Spleen (tissue), 11 donors: Measurements from ENCODE around the gene MROH7. TPM values are rescaled to one million over a fixed set of nuclear protein-coding genes. Genes with fewer than 3 reads are reported as not detected.

Source experiments
- DNase-seq: peaks from one replicate; pipeline ENCODE4 v3.0.0-alpha.2; 2020
- H3K27ac ChIP-seq, 8 donors: fragments of 200-600 bp; sonication (generic) in 7 of 8; 1 replicate in 4 of 8; 2 replicates in 4 of 8; pipeline versions ENCODE4 v1.5.0 to v1.8.0; 2016 to 2021; ENCODE audit warnings: inconsistent platforms in 4 of 8, mild to moderate bottlenecking in 4 of 8, moderate library complexity in 1 of 8
- H3K27me3 ChIP-seq, 7 donors: fragments of 200-600 bp; sonication (generic) in 6 of 7; replicated peaks in 1 of 7; 1 replicate in 4 of 7; 2 replicates in 3 of 7; pipeline versions ENCODE4 v1.5.0 to v1.8.0; 2016 to 2021; ENCODE audit warnings: inconsistent platforms in 3 of 7, mild to moderate bottlenecking in 1 of 7
- H3K36me3 ChIP-seq, 6 donors: fragments of 200-600 bp; sonication (generic) in 5 of 6; 1 replicate in 4 of 6; 2 replicates in 2 of 6; pipeline versions ENCODE4 v1.5.0 to v1.8.0; 2016 to 2021; ENCODE audit warnings: inconsistent platforms in 2 of 6
- H3K4me1 ChIP-seq, 6 donors: fragments of 200-600 bp; sonication (generic) in 5 of 6; 1 replicate in 3 of 6; 2 replicates in 3 of 6; pipeline versions ENCODE4 v1.5.0 to v1.8.0; 2016 to 2021; ENCODE audit warnings: inconsistent platforms in 3 of 6
- H3K4me3 ChIP-seq, 8 donors: fragments of 200-600 bp; sonication (generic) in 7 of 8; 1 replicate in 4 of 8; 2 replicates in 4 of 8; pipeline versions ENCODE4 v1.5.0 to v1.8.0; 2016 to 2021; ENCODE audit warnings: inconsistent platforms in 4 of 8, mild to moderate bottlenecking in 4 of 8, moderate library complexity in 2 of 8
- H3K9me3 ChIP-seq, 8 donors: fragments of 200-600 bp; sonication (generic) in 7 of 8; 1 replicate in 4 of 8; 2 replicates in 4 of 8; pipeline versions ENCODE4 v1.5.0 to v1.8.0; 2016 to 2021; ENCODE audit warnings: inconsistent platforms in 4 of 8
- CTCF ChIP-seq, 11 experiments: fragments of 200-600 bp in 7 of 11; fragments of 450-650 bp in 4 of 11; sonication (generic) in 4 of 11; IDR thresholded peaks in 8 of 11; conservative IDR thresholded peaks in 3 of 11; 1 replicate in 7 of 11; 2 replicates in 4 of 11; pipeline versions ENCODE4 v1.4.0 to v1.8.0; 2016 to 2021; ENCODE audit warnings: antibody characterized with exemption in 11 of 11, inconsistent platforms in 4 of 11, mild to moderate bottlenecking in 1 of 11
- POLR2A ChIP-seq, 3 donors: fragments of 450-650 bp; IDR thresholded peaks; one replicate each; pipeline ENCODE4 v1.5.1; 2017; ENCODE audit warnings: antibody characterized with exemption in 3 of 3, mild to moderate bottlenecking in 1 of 3
- POLR2AphosphoS5 ChIP-seq, 3 donors: sonication (generic); formaldehyde crosslinking; IDR thresholded peaks; one replicate each; pipeline ENCODE4 v1.5.1; 2017; ENCODE audit warnings: antibody characterized with exemption in 3 of 3
- WGBS, 5 donors: extraction: QIAGEN DNeasy Blood & Tissue Kit in 3 of 5; methylation state at CpG; one replicate each; pipeline versions ENCODE4 v1.1.5 to v1.1.7; 2013 to 2018; 5-methylcytosine and 5-hydroxymethylcytosine counted together
- intact Hi-C: fragments of 100-400 bp; cut with DNase I; formaldehyde crosslinking; loops from one replicate; pipeline ENCODE4 v1.15.0; 2023; ENCODE audit warnings: low total_unique reads
- polyA plus RNA-seq, 3 donors: library from polyadenylated mRNA; stranded (reverse); fragments of 200-250 nt; gene quantifications; one replicate each; pipeline ENCODE4 v1.2.1, GENCODE V29; 2013
- total RNA-seq, 7 donors: library from RNA; depleted of rRNA in 3 of 7; stranded (reverse); fragments of >200 nt in 3 of 7; fragmentation: NEBNext Ultra II Directional in 4 of 7; extraction: Animal tissue kit (Norgen Biotek cat#: 25700) in 4 of 7; gene quantifications; one replicate each; pipeline versions ENCODE4 v1.1.0 to v1.2.1, GENCODE V29; 2016 to 2021
- donor health status: healthy with polysubstance abuse.
- donor health status: DM: no; HTN: no; CAD: no; lungs with moderate emphysema.
- donor health status: DM: no; HTN: no; CAD: no.
- donor health status: Bipolar disorder and iron deficiency.
- donor health status: healthy.
- donor health status: DM: no; HTN: no; CAD: no.
- donor health status: DM: yes; HTN: yes; CAD: no.

MROH7 gene
- total and polyA plus RNA-seq, 10 donors = 0.36 to 3.6 (median 1.4) TPM

- Histone ChIP-seq H3K9me3 (no peaks in the 10 kb centered on the region), H3K27ac (no peak overlapping the region), H3K4me3 (no peak overlapping the region), H3K36me3 (no peaks in the 10 kb centered on the region), H3K27me3 (peaks cover 0 to 5% (median 0%) of the 10 kb centered on the region in 7 donors), H3K4me1 (peaks cover 0 to 11% (median 0%) of the 10 kb centered on the region in 6 donors)
- no peak for DNase-seq
- TF ChIP-seq POLR2A (IDR thresholded peaks at IDR 0.05) = no peak
- no peak for TF ChIP-seq POLR2AphosphoS5 (IDR thresholded peaks at IDR 0.05)
- TF ChIP-seq CTCF (IDR thresholded peaks at IDR 0.05 in 8 of 11, conservative IDR thresholded peaks at IDR 0.05 in 3 of 11) = no peak
- intact Hi-C loops = no loop called here
Observed at GRCh38 chr1:54652168-54652567, 10.6 kb downstream of the MROH7 start.

GRCh38 chr1:54653036-54653435, 11.4 kb downstream of the MROH7 start:
- H3K27me3 ChIP-seq = peaks cover 0 to 5% (median 0%) of the 10 kb centered on the region in 7 donors
- no peak overlapping the region for H3K4me3 ChIP-seq
- H3K27ac ChIP-seq = no peak overlapping the region
- 78 to 90% (median 85%) methylated on average over 4 of the region's 4 CpGs for WGBS, 5 donors
- no peaks in the 10 kb centered on the region for H3K36me3 ChIP-seq
- intact Hi-C loops = no loop called here
- DNase-seq = no peak
- peaks cover 0 to 5% (median 3%) of the 10 kb centered on the region in 8 donors for H3K9me3 ChIP-seq
- peaks cover 0 to 11% (median 0%) of the 10 kb centered on the region in 6 donors for H3K4me1 ChIP-seq
- TF ChIP-seq CTCF (IDR thresholded peaks at IDR 0.05 in 8 of 11, conservative IDR thresholded peaks at IDR 0.05 in 3 of 11) (no peak), POLR2AphosphoS5 (IDR thresholded peaks at IDR 0.05) (no peak), POLR2A (IDR thresholded peaks at IDR 0.05) (no peak)

GRCh38 chr1:54658164-54658913, 16.8 kb downstream of the MROH7 start:
- Histone ChIP-seq H3K36me3 (no peaks in the 10 kb centered on the region), H3K9me3 (peaks cover 0 to 23% (median 10%) of the 10 kb centered on the region in 8 donors), H3K4me3 (no peak overlapping the region), H3K4me1 (no peaks in the 10 kb centered on the region), H3K27me3 (no peaks in the 10 kb centered on the region), H3K27ac (no peak overlapping the region)
- intact Hi-C loops = no loop called here
- no peak for TF ChIP-seq CTCF (IDR thresholded peaks at IDR 0.05 in 8 of 11, conservative IDR thresholded peaks at IDR 0.05 in 3 of 11)
- no peak for TF ChIP-seq POLR2AphosphoS5 (IDR thresholded peaks at IDR 0.05)
- TF ChIP-seq POLR2A (IDR thresholded peaks at IDR 0.05) = no peak
- 78 to 95% (median 81%) methylated on average over 2 of the region's 2 CpGs for WGBS, 5 donors
- no peak for DNase-seq

GRCh38 chr1:54663725-54664124, 22.1 kb downstream of the MROH7 start:
- WGBS, 5 donors = 75 to 94% (median 81%) methylated on average over 4 of the region's 4 CpGs

More at GRCh38 chr1:54663725-54664124, 22.1 kb downstream of the MROH7 start:
- peaks cover 0 to 11% (median under 1%) of the 10 kb centered on the region in 8 donors for H3K9me3 ChIP-seq
- no peaks in the 10 kb centered on the region for H3K4me1 ChIP-seq
- H3K36me3 ChIP-seq = no peaks in the 10 kb centered on the region
- H3K4me3 ChIP-seq = no peak overlapping the region
- H3K27me3 ChIP-seq = no peaks in the 10 kb centered on the region
- TF ChIP-seq POLR2AphosphoS5 (IDR thresholded peaks at IDR 0.05) (no peak), POLR2A (IDR thresholded peaks at IDR 0.05) (no peak), CTCF (IDR thresholded peaks at IDR 0.05 in 8 of 11, conservative IDR thresholded peaks at IDR 0.05 in 3 of 11) (no peak)
- intact Hi-C loops = no loop called here
- H3K27ac ChIP-seq = no peak overlapping the region
- no peak for DNase-seq
